Midbrain (tissue), 1 donor: ENCODE measurements around the gene HIVEP3.

Experiments used
- DNase-seq: peaks from one replicate; lab custom pipeline; 2025; lab: John Stamatoyannopoulos, UW

The HIVEP3 gene

GRCh38 chr1:41513383-41513735 lies 405.4 kb downstream of the HIVEP3 start:
- no peak for DNase-seq

- DNase-seq, result no peak
Observed at GRCh38 chr1:41512701-41513382, 405.9 kb downstream of the HIVEP3 start.

- DNase-seq, result no peak
Observed at GRCh38 chr1:41511239-41511540, 407.5 kb downstream of the HIVEP3 start.

- no peak for DNase-seq
Observed at GRCh38 chr1:41510531-41511238, 408.0 kb downstream of the HIVEP3 start.

GRCh38 chr1:41509270-41509671 lies 409.5 kb downstream of the HIVEP3 start:
- no peak for DNase-seq

- DNase-seq, result no peak
Observed at GRCh38 chr1:41508290-41508689, 410.4 kb downstream of the HIVEP3 start.

- no peak for DNase-seq
Observed at GRCh38 chr1:41507836-41508235, 410.9 kb downstream of the HIVEP3 start.

- no peak for DNase-seq
Observed at GRCh38 chr1:41507110-41507720, 411.5 kb downstream of the HIVEP3 start.

- DNase-seq, result no peak
Observed at GRCh38 chr1:41504114-41505035, 414.3 kb downstream of the HIVEP3 start.

GRCh38 chr1:41503538-41504113 lies 415.1 kb downstream of the HIVEP3 start:
- DNase-seq, result no peak

GRCh38 chr1:41502912-41503311 lies 415.8 kb downstream of the HIVEP3 start:
- no peak for DNase-seq

- no peak for DNase-seq
Observed at GRCh38 chr1:41501581-41501980, 417.1 kb downstream of the HIVEP3 start.

GRCh38 chr1:41500781-41501518 lies 417.8 kb downstream of the HIVEP3 start:
- DNase-seq, result no peak

- DNase-seq, result no peak
Observed at GRCh38 chr1:41500378-41500777, 418.3 kb downstream of the HIVEP3 start.

GRCh38 chr1:41499591-41499990 lies 419.1 kb downstream of the HIVEP3 start:
- DNase-seq, result no peak

- DNase-seq, result no peak
Observed at GRCh38 chr1:41498804-41499203, 419.9 kb downstream of the HIVEP3 start.

- DNase-seq, result no peak
Observed at GRCh38 chr1:41498391-41498790, 420.3 kb downstream of the HIVEP3 start.

- no peak for DNase-seq
Observed at GRCh38 chr1:41497461-41498030, 421.2 kb downstream of the HIVEP3 start.

- DNase-seq, result no peak
Observed at GRCh38 chr1:41497056-41497440, 421.7 kb downstream of the HIVEP3 start.

- no peak for DNase-seq
Observed at GRCh38 chr1:41496080-41497055, 422.4 kb downstream of the HIVEP3 start.
